GM12878 (cell line): ENCODE results near the gene BAG1. TPM values are rescaled to one million over a fixed set of nuclear protein-coding genes. Genes with fewer than 3 reads are reported as not detected.

ENCODE experiments used
- ATAC-seq: fragments of 200-7000 bp; cut with Tn5 transposase; 3 replicates; pipeline ENCODE4 v1.9.1; 2020; ENCODE audit warnings: mild to moderate bottlenecking, moderate library complexity
- BruUV-seq: library from RNA; stranded (reverse); fragments of 400-500 nt; replicated peaks from 2 replicates; lab custom pipeline; 2021; lab: Mats Ljungman, UMichigan
- CTCF ChIA-PET: fragments of 300-600 bp; sonication (Branson Sonifier 250); formaldehyde crosslinking; extraction: SDS; loops from one replicate; lab custom pipeline; 2021; ENCODE audit warnings: inconsistent platforms; lab: Yijun Ruan, JAX
- POLR2A ChIA-PET: fragments of 350-600 bp; formaldehyde crosslinking; extraction: SDS; loops from one replicate; lab custom pipeline; 2021; ENCODE audit warnings: inconsistent platforms; lab: Charles Lee
- RAD21 ChIA-PET: fragments of 300-600 bp; sonication (Branson Sonifier 250); formaldehyde crosslinking; loops from one replicate; lab custom pipeline; 2023; ENCODE audit warnings: antibody characterized with exemption; ENCODE audit not compliant: unreplicated experiment; lab: Charles Lee
- SMC1A ChIA-PET: fragments of 300-600 bp; sonication (Branson Sonifier 250); formaldehyde crosslinking; loops from one replicate; lab custom pipeline; 2023; ENCODE audit not compliant: unreplicated experiment, uncharacterized antibody; lab: Charles Lee
- DNase-seq: peaks from one replicate; pipeline ENCODE4 v3.0.0-alpha.2; 2011; ENCODE audit warnings: low read depth, low spot score
- FAIRE-seq: peaks from 3 replicates; lab custom pipeline; 2011; peaks lifted over from hg19 to GRCh38; lab: Jason Lieb, UNC
- H2AFZ ChIP-seq: 2 replicates; pipeline ENCODE4 v1.6.0; 2011; ENCODE audit warnings: low read depth, low read length, control low read depth; ENCODE audit not compliant: control insufficient read depth
- H3K27ac ChIP-seq: 2 replicates; pipeline ENCODE4 v1.5.1; 2011; ENCODE audit warnings: control low read depth; ENCODE audit not compliant: control insufficient read depth, insufficient read depth
- H3K27me3 ChIP-seq, 2 experiments: replicated peaks in 1 of 2; 2 replicates each; pipeline versions ENCODE4 v1.6.0 to v1.6.1; 2011; ENCODE audit warnings: low read length in 1 of 2; ENCODE audit not compliant: control insufficient read depth in 2 of 2, insufficient read depth in 2 of 2
- H3K36me3 ChIP-seq, 2 experiments: 2 replicates each; pipeline ENCODE4 v1.5.1; 2011; ENCODE audit warnings: low read length in 1 of 2; ENCODE audit not compliant: control insufficient read depth in 2 of 2, insufficient read depth in 2 of 2
- H3K4me1 ChIP-seq: 2 replicates; pipeline ENCODE4 v1.6.1; 2011; ENCODE audit warnings: mild to moderate bottlenecking, low read length, moderate library complexity, mixed read lengths; ENCODE audit not compliant: control insufficient read depth, insufficient read depth
- H3K4me2 ChIP-seq: 2 replicates; pipeline ENCODE4 v1.6.0; 2011; ENCODE audit warnings: control low read depth; ENCODE audit not compliant: control insufficient read depth, insufficient read depth
- H3K4me3 ChIP-seq: fragments of 200-600 bp; sonication (generic); 2 replicates; pipeline ENCODE4 v1.5.1; 2016
- H3K79me2 ChIP-seq: 2 replicates; pipeline ENCODE4 v1.6.0; 2011; ENCODE audit warnings: low read length; ENCODE audit not compliant: control insufficient read depth, insufficient read depth
- H3K9ac ChIP-seq: 2 replicates; pipeline ENCODE4 v1.8.0; 2011; ENCODE audit warnings: low read length, control low read depth, mixed read lengths; ENCODE audit not compliant: control insufficient read depth, insufficient read depth
- H3K9me3 ChIP-seq: replicated peaks from 3 replicates; pipeline ENCODE4 v1.5.1; 2011; ENCODE audit warnings: mild to moderate bottlenecking, low read length; ENCODE audit not compliant: control insufficient read depth, insufficient read depth
- H4K20me1 ChIP-seq: 2 replicates; pipeline ENCODE4 v1.6.0; 2011; ENCODE audit not compliant: control insufficient read depth, insufficient read depth
- ATF7 ChIP-seq: fragments of 450-650 bp; IDR thresholded peaks from 2 replicates; pipeline ENCODE4 v1.6.1; 2016; ENCODE audit warnings: low read depth, mild to moderate bottlenecking
- BCL11A ChIP-seq: IDR thresholded peaks from 2 replicates; pipeline ENCODE4 v1.6.1; 2011; ENCODE audit warnings: low read depth, low read length
- BCLAF1 ChIP-seq: fragments of 450-650 bp; IDR thresholded peaks from 2 replicates; pipeline ENCODE4 v1.6.1; 2017; ENCODE audit warnings: antibody characterized with exemption, mild to moderate bottlenecking, moderate library complexity
- BMI1 ChIP-seq: fragments of 450-650 bp; IDR thresholded peaks from 2 replicates; pipeline ENCODE4 v1.6.1; 2016; ENCODE audit warnings: mild to moderate bottlenecking, moderate library complexity, borderline replicate concordance
- CHD2 ChIP-seq: IDR thresholded peaks from 2 replicates; pipeline ENCODE4 v1.6.1; 2011; ENCODE audit warnings: low read depth, low read length, improper control_type of control experiment, borderline replicate concordance
- ESRRA ChIP-seq: IDR thresholded peaks from 2 replicates; pipeline ENCODE4 v1.6.1; 2012; ENCODE audit warnings: mild to moderate bottlenecking, low read length, improper control_type of control experiment
- HCFC1 ChIP-seq: fragments of 150-350 bp; IDR thresholded peaks from 2 replicates; pipeline ENCODE4 v1.6.1; 2014; ENCODE audit warnings: low read length
- JUND ChIP-seq: IDR thresholded peaks from 2 replicates; pipeline ENCODE4 v1.6.1; 2012; ENCODE audit warnings: low read depth, mild to moderate bottlenecking, low read length, improper control_type of control experiment, moderate library complexity
- KLF5 ChIP-seq: fragments of 450-650 bp; IDR thresholded peaks from 2 replicates; pipeline ENCODE4 v1.6.1; 2014; ENCODE audit warnings: mild to moderate bottlenecking; ENCODE audit not compliant: partially characterized antibody
- NFYB ChIP-seq: IDR thresholded peaks from 2 replicates; pipeline ENCODE4 v1.6.1; 2011; ENCODE audit warnings: low read depth, mild to moderate bottlenecking, low read length, improper control_type of control experiment, moderate library complexity; ENCODE audit not compliant: insufficient read depth
- PKNOX1 ChIP-seq: fragments of 450-650 bp; IDR thresholded peaks from 2 replicates; pipeline ENCODE4 v1.6.1; 2016; ENCODE audit warnings: mild to moderate bottlenecking
- RFX5 ChIP-seq: IDR thresholded peaks from 2 replicates; pipeline ENCODE4 v1.6.1; 2011; ENCODE audit warnings: low read depth, low read length, improper control_type of control experiment
- SKIL ChIP-seq: fragments of 450-650 bp; IDR thresholded peaks from 2 replicates; pipeline ENCODE4 v1.6.1; 2017; ENCODE audit warnings: mild to moderate bottlenecking, low read depth, inconsistent platforms; ENCODE audit not compliant: poor library complexity, severe bottlenecking
- SMARCA5 ChIP-seq: fragments of 450-650 bp; IDR thresholded peaks from 2 replicates; pipeline ENCODE4 v1.6.1; 2017; ENCODE audit warnings: mild to moderate bottlenecking
- USF1 ChIP-seq: IDR thresholded peaks from 2 replicates; pipeline ENCODE4 v1.6.1; 2011; ENCODE audit warnings: borderline replicate concordance, low read depth, mild to moderate bottlenecking, moderate library complexity, mixed read lengths, low read length; ENCODE audit not compliant: insufficient read depth; ENCODE audit errors: extremely low read length
- YBX1 ChIP-seq: fragments of 450-650 bp; IDR thresholded peaks from 2 replicates; pipeline ENCODE4 v1.6.1; 2016; ENCODE audit warnings: antibody characterized with exemption
- ZBTB33 ChIP-seq: fragments of 450-650 bp; IDR thresholded peaks from 2 replicates; pipeline ENCODE4 v1.6.1; 2017; ENCODE audit warnings: mild to moderate bottlenecking
- WGBS: methylation state at CpG from one replicate; pipeline ENCODE4 v1.1.6; 2016; ENCODE audit warnings: low lambda C conversion rate; ENCODE audit not compliant: insufficient replicate concordance, insufficient coverage; ENCODE audit errors: missing lambda C conversion rate; 5-methylcytosine and 5-hydroxymethylcytosine counted together
- in situ Hi-C: fragments of 300-500 bp; cut with MboI; formaldehyde crosslinking; loops from 9 replicates; pipeline ENCODE4 v1.14.3; 2018; ENCODE audit warnings: mixed read lengths
- intact Hi-C: fragments of 100-400 bp; cut with micrococcal nuclease; formaldehyde crosslinking; loops from one replicate; pipeline ENCODE4 v1.14.2; 2022; ENCODE audit not compliant: unreplicated experiment
- polyA plus RNA-seq, 11 experiments: library from polyadenylated mRNA; depleted of rRNA in 4 of 11; unstranded in 6 of 11; stranded (reverse) in 5 of 11; fragments of >200 nt; fragmentation: Nextera tagmentation in 4 of 11; fragmentation: Illumina TruSeq in 1 of 11; extraction: Ambion mirVana in 4 of 11; extraction: Trizol in 1 of 11; gene quantifications; 1 replicate in 1 of 11; 2 replicates in 10 of 11; pipeline versions ENCODE4 v1.2.1 to v1.2.3, GENCODE V29; 2011 to 2016; ENCODE audit warnings: inconsistent platforms in 2 of 11, missing spikeins in 2 of 11, low read depth in 1 of 11
- total RNA-seq, 4 experiments: library from RNA; depleted of rRNA in 3 of 4; stranded (reverse); fragments of >200 nt in 3 of 4; fragmentation: Illumina TruSeq in 1 of 4; extraction: Trizol in 1 of 4; gene quantifications; 2 replicates each; pipeline versions ENCODE4 v1.2.1 to v1.2.3, GENCODE V29; 2013 to 2021

BAG1 gene
- total and polyA plus RNA-seq, 10 of the 15 experiments (the other 5 are each of a cell fraction or from before 2014, with no cell fraction given): 11.6 to 135 (median 68.9) TPM

GRCh38 chr9:33310748-33311147 lies 46.2 kb upstream of the BAG1 start:
- peaks cover under 1% of the 10 kb centered on the region for H3K79me2 ChIP-seq
- RAD21 ChIA-PET: no interaction called here
- no peak overlapping the region for H3K27ac ChIP-seq
- H3K4me1 ChIP-seq: no peaks in the 10 kb centered on the region
- H3K27me3 ChIP-seq: no peaks in the 10 kb centered on the region
- no peaks in the 10 kb centered on the region for H3K9me3 ChIP-seq
- DNase-seq (no peak), FAIRE-seq (peak; percentile 68), ATAC-seq (no peak)
- no peak overlapping the region for H3K4me2 ChIP-seq
- SMC1A ChIA-PET: interaction anchor here (0.7 to 1.8 kb wide), 3 partner anchors 14 to 85 kb away, joined by 3 read pairs; no protein-coding TSS in a partner anchor
- WGBS: 78% methylated on average over 2 of the region's 2 CpGs
- no TSS peak for BruUV-seq
- CTCF ChIA-PET: no interaction called here
- H4K20me1 ChIP-seq: no peaks in the 10 kb centered on the region
- intact Hi-C loops: no loop called here
- in situ Hi-C loops: no loop called here
- H3K4me3 ChIP-seq: no peak overlapping the region
- peaks cover 14 to 47% of the 10 kb centered on the region in 2 experiments for H3K36me3 ChIP-seq
- no peak overlapping the region for H2AFZ ChIP-seq
- H3K9ac ChIP-seq: no peak overlapping the region
- POLR2A ChIA-PET: no interaction called here
- no peak for TF ChIP-seq RFX5
- TF ChIP-seq ATF7: no peak
- no peak for TF ChIP-seq BCL11A
- TF ChIP-seq JUND: no peak
- no peak for TF ChIP-seq SMARCA5
- TF ChIP-seq ESRRA: no peak
- no peak for TF ChIP-seq NFYB
- no peak for TF ChIP-seq SKIL
- TF ChIP-seq HCFC1: no peak
- TF ChIP-seq ZBTB33: no peak
- TF ChIP-seq YBX1: no peak
- TF ChIP-seq BCLAF1: no peak
- no peak for TF ChIP-seq KLF5
- no peak for TF ChIP-seq CHD2
- TF ChIP-seq PKNOX1: no peak
- TF ChIP-seq USF1: no peak
- no peak for TF ChIP-seq BMI1
